Adrenal gland (tissue), 12 donors: Measurements from ENCODE around the gene EZR. TPM values are rescaled to one million over a fixed set of nuclear protein-coding genes. Genes with fewer than 3 reads are reported as not detected.
"Not testable (repeated sequence)": the region's sequence is repeated elsewhere in the genome, so short reads cannot be mapped to it uniquely, and the experiment has no call there.

Source experiments
- DNase-seq, 7 donors: peaks; one replicate each; pipeline ENCODE4 v3.0.0-alpha.2; 2019 to 2020
- H3K27ac ChIP-seq, 5 donors: fragments of 200-600 bp; sonication (generic) in 4 of 5; 1 replicate in 3 of 5; 2 replicates in 2 of 5; pipeline versions ENCODE4 v1.5.1 to v1.8.0; 2016 to 2020; ENCODE audit warnings: mild to moderate bottlenecking in 1 of 5
- H3K27me3 ChIP-seq: fragments of 200-600 bp; 2 replicates; pipeline ENCODE4 v1.8.0; 2021
- H3K36me3 ChIP-seq, 2 donors: fragments of 200-600 bp; replicated peaks in 1 of 2; 1 replicate in 1 of 2; 2 replicates in 1 of 2; pipeline versions ENCODE4 v1.5.1 to v1.8.0; 2018 to 2022
- H3K4me1 ChIP-seq, 2 donors: fragments of 200-600 bp; replicated peaks in 1 of 2; 1 replicate in 1 of 2; 2 replicates in 1 of 2; pipeline versions ENCODE4 v1.5.1 to v1.8.0; 2018 to 2021
- H3K4me3 ChIP-seq, 4 donors: fragments of 200-600 bp; sonication (generic) in 3 of 4; one replicate each; pipeline ENCODE4 v1.5.1; 2016 to 2018
- H3K9me3 ChIP-seq, 3 donors: fragments of 200-600 bp; sonication (generic) in 1 of 3; replicated peaks in 1 of 3; 1 replicate in 2 of 3; 2 replicates in 1 of 3; pipeline versions ENCODE4 v1.5.1 to v1.8.0; 2016 to 2021
- CTCF ChIP-seq, 6 experiments: fragments of 450-650 bp in 4 of 6; fragments of 200-600 bp in 2 of 6; sonication (generic) in 1 of 6; IDR thresholded peaks; 1 replicate in 5 of 6; 2 replicates in 1 of 6; pipeline versions ENCODE4 v1.5.1 to v1.8.0; 2016 to 2021; ENCODE audit warnings: antibody characterized with exemption in 6 of 6, mild to moderate bottlenecking in 2 of 6, moderate library complexity in 1 of 6
- POLR2A ChIP-seq, 2 donors: fragments of 450-650 bp; IDR thresholded peaks; one replicate each; pipeline ENCODE4 v1.6.1; 2017; ENCODE audit warnings: antibody characterized with exemption in 2 of 2, mild to moderate bottlenecking in 2 of 2, moderate library complexity in 1 of 2
- WGBS, 4 donors: extraction: QIAGEN DNeasy Blood & Tissue Kit in 2 of 4; methylation state at CpG; one replicate each; pipeline versions ENCODE4 v1.1.5 to v1.1.7; 2013 to 2017; 5-methylcytosine and 5-hydroxymethylcytosine counted together
- intact Hi-C, 2 donors: fragments of 100-400 bp; cut with DNase I; formaldehyde crosslinking; loops; one replicate each; pipeline versions ENCODE4 v1.14.1 to v1.15.0; 2022 to 2023
- polyA plus RNA-seq, 3 donors: library from polyadenylated mRNA; stranded (reverse); fragments of 200-250 nt in 2 of 3; fragments of 350-450 nt in 1 of 3; fragmentation: Illumina TruSeq in 1 of 3; extraction: RNeasy Lipid Tissue Mini Kit (QIAGEN cat#74804) in 1 of 3; gene quantifications; one replicate each; pipeline ENCODE4 v1.2.3, GENCODE V29; 2013 to 2014
- total RNA-seq, 9 donors: library from RNA; depleted of rRNA in 4 of 9; stranded (reverse); fragments of >200 nt in 4 of 9; fragments of 120-200 nt in 1 of 9; fragmentation: NEBNext Ultra II Directional in 1 of 9; extraction: Animal tissue kit (Norgen Biotek cat#: 25700) in 1 of 9; gene quantifications; one replicate each; pipeline versions ENCODE4 v1.1.0 to v1.2.4, GENCODE V29; 2013 to 2023
- donor health status: healthy with polysubstance abuse.
- donor health status: Bipolar disorder and iron deficiency.
- donor health status: DM: yes; HTN: yes; CAD: no.
- donor health status: DM: no; HTN: no; CAD: no.
- donor health status: DM: no; HTN: no; CAD: no.
- donor health status: DM: yes; HTN: yes; CAD: no.

The EZR gene
- total and polyA plus RNA-seq, 12 donors = 80.3 to 476 (median 342) TPM

- no peaks in the 10 kb centered on the region for H3K4me1 ChIP-seq
- 91 to 95% (median 94%) methylated on average over 9 to 11 of the region's 11 CpGs for WGBS, 4 donors
- intact Hi-C loops = no loop called here
- H3K27ac ChIP-seq = no peak overlapping the region
- H3K27me3 ChIP-seq = no peaks in the 10 kb centered on the region
- H3K4me3 ChIP-seq = no peak overlapping the region
- no peak for DNase-seq
- H3K36me3 ChIP-seq = no peaks in the 10 kb centered on the region
- no peaks in the 10 kb centered on the region for H3K9me3 ChIP-seq
- TF ChIP-seq POLR2A (IDR thresholded peaks at IDR 0.05) (no peak), CTCF (IDR thresholded peaks at IDR 0.05) (no peak)
Measured at GRCh38 chr6:158836625-158837311, 17.6 kb upstream of the EZR start.

GRCh38 chr6:158835616-158836221, 16.6 kb upstream of the EZR start:
- TF ChIP-seq CTCF (IDR thresholded peaks at IDR 0.05) (no peak), POLR2A (IDR thresholded peaks at IDR 0.05) (no peak)
- Histone ChIP-seq H3K27ac (peak overlapping the region in 1 of 5 donors; percentile 52), H3K9me3 (no peaks in the 10 kb centered on the region), H3K27me3 (no peaks in the 10 kb centered on the region), H3K4me1 (no peaks in the 10 kb centered on the region), H3K36me3 (no peaks in the 10 kb centered on the region), H3K4me3 (no peak overlapping the region)
- intact Hi-C loops = no loop called here
- DNase-seq = peak in 1 of 7 donors; percentile 64
- WGBS, 4 donors = 60 to 79% (median 68%) methylated on average over 19 of the region's 19 CpGs

GRCh38 chr6:158834675-158835385, 15.7 kb upstream of the EZR start:
- Histone ChIP-seq H3K36me3 (no peaks in the 10 kb centered on the region), H3K9me3 (no peaks in the 10 kb centered on the region), H3K27ac (no peak overlapping the region), H3K27me3 (no peaks in the 10 kb centered on the region), H3K4me3 (no peak overlapping the region), H3K4me1 (no peaks in the 10 kb centered on the region)
- TF ChIP-seq CTCF (IDR thresholded peaks at IDR 0.05) (no peak), POLR2A (IDR thresholded peaks at IDR 0.05) (no peak)
- intact Hi-C loops = no loop called here
- DNase-seq = no peak
- WGBS, 4 donors = 79 to 85% (median 82%) methylated on average over 9 of the region's 9 CpGs

- H3K27ac ChIP-seq, H3K36me3 ChIP-seq, intact Hi-C loops, H3K4me1 ChIP-seq, H3K4me3 ChIP-seq, DNase-seq, H3K9me3 ChIP-seq, H3K27me3 ChIP-seq: not testable (repeated sequence)
- 91 to 95% (median 94%) methylated on average over 9 of the region's 9 CpGs for WGBS, 4 donors
Measured at GRCh38 chr6:158832807-158833206, 13.6 kb upstream of the EZR start.
